ENCODE data around the gene GMPS. TPM values are rescaled to one million over a fixed set of nuclear protein-coding genes. Genes with fewer than 3 reads are reported as not detected.
"Not testable (repeated sequence)": the region's sequence is repeated elsewhere in the genome, so short reads cannot be mapped to it uniquely, and the experiment has no call there.

The GMPS gene
- polyA plus RNA-seq, 2 donors = 12.0 to 26.7 TPM

- peak within 1 kb of the TSS; percentile 91 to 97 for H3K27ac ChIP-seq (ENCODE audit: low read depth in 2 of 2, low read length in 1 of 2)
- H3K9me3 ChIP-seq (ENCODE audit: control insufficient read depth in 2 of 2, insufficient read depth in 1 of 2, low read depth in 1 of 2, low read length in 1 of 2) = no peaks in the 10 kb centered on the region
- H3K36me3 ChIP-seq (ENCODE audit: control insufficient read depth in 2 of 2, insufficient read depth in 2 of 2, low read length in 1 of 2) = no peaks in the 10 kb centered on the region
- H3K4me3 ChIP-seq (ENCODE audit: low read depth in 1 of 2, low read length in 2 of 2) = peak within 1 kb of the TSS; percentile 84 to 98
- WGBS, 2 donors = 0 to 1% methylated on average over 49 to 50 of the region's 50 CpGs
- H3K4me1 ChIP-seq (ENCODE audit: control insufficient read depth in 2 of 2, insufficient read depth in 2 of 2, low read length in 1 of 2) = peaks cover 0 to 3% of the 10 kb centered on the region in 2 donors
- H3K27me3 ChIP-seq (ENCODE audit: control insufficient read depth in 1 of 2, insufficient read depth in 2 of 2, low read length in 2 of 2) = no peaks in the 10 kb centered on the region
Observed at GRCh38 chr3:155854141-155854940, 16.1 kb upstream of the GMPS start, which contains the start of gene SLC33A1. Gene SLC33A1, minus strand, starts transcription at chr3:155854427. Its CDS starts 430 bp downstream, at chr3:155853997.

DNA sequence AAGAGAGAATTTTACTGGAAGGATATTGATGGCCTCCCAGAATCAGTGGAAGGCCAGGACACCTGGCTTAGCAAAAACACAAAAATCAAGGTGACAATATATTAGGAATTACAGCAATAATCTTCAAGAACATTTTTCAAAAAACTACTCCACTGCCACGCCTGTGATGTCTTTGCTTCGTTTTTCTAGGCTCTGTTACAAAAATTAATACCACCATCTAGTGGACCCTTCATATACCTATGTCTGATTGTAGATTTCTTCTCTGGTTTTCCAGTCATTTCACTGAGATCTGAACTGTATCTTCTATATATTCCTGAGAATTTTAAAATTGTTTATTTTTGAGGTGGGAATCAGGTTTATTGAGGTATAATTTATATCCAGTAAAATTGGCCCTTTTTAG lies 10.6 kb upstream of the GMPS start:
- no peak overlapping the region for H3K4me3 ChIP-seq (ENCODE audit: low read depth in 1 of 2, low read length in 2 of 2)
- H3K9me3 ChIP-seq (ENCODE audit: control insufficient read depth in 2 of 2, insufficient read depth in 1 of 2, low read depth in 1 of 2, low read length in 1 of 2) = no peaks in the 10 kb centered on the region
- no peak overlapping the region for H3K27ac ChIP-seq (ENCODE audit: low read depth in 2 of 2, low read length in 1 of 2)
- H3K36me3 ChIP-seq (ENCODE audit: control insufficient read depth in 2 of 2, insufficient read depth in 2 of 2, low read length in 1 of 2) = no peaks in the 10 kb centered on the region
- no peaks in the 10 kb centered on the region for H3K27me3 ChIP-seq (ENCODE audit: control insufficient read depth in 1 of 2, insufficient read depth in 2 of 2, low read length in 2 of 2)
- no peaks in the 10 kb centered on the region for H3K4me1 ChIP-seq (ENCODE audit: control insufficient read depth in 2 of 2, insufficient read depth in 2 of 2, low read length in 1 of 2)
- 9% methylated on average over 2 of the region's 2 CpGs for WGBS, 2 donors

- H3K9me3 ChIP-seq (ENCODE audit: control insufficient read depth in 2 of 2, insufficient read depth in 1 of 2, low read depth in 1 of 2, low read length in 1 of 2); H3K27me3 ChIP-seq (ENCODE audit: control insufficient read depth in 1 of 2, insufficient read depth in 2 of 2, low read length in 2 of 2); H3K36me3 ChIP-seq (ENCODE audit: control insufficient read depth in 2 of 2, insufficient read depth in 2 of 2, low read length in 1 of 2); H3K27ac ChIP-seq (ENCODE audit: low read depth in 2 of 2, low read length in 1 of 2); H3K4me1 ChIP-seq (ENCODE audit: control insufficient read depth in 2 of 2, insufficient read depth in 2 of 2, low read length in 1 of 2); H3K4me3 ChIP-seq (ENCODE audit: low read depth in 1 of 2, low read length in 2 of 2): not testable (repeated sequence)
- 78 to 90% methylated on average over 5 of the region's 5 CpGs for WGBS, 2 donors
Observed at GRCh38 chr3:155860424-155860823, 10.0 kb upstream of the GMPS start.

DNA sequence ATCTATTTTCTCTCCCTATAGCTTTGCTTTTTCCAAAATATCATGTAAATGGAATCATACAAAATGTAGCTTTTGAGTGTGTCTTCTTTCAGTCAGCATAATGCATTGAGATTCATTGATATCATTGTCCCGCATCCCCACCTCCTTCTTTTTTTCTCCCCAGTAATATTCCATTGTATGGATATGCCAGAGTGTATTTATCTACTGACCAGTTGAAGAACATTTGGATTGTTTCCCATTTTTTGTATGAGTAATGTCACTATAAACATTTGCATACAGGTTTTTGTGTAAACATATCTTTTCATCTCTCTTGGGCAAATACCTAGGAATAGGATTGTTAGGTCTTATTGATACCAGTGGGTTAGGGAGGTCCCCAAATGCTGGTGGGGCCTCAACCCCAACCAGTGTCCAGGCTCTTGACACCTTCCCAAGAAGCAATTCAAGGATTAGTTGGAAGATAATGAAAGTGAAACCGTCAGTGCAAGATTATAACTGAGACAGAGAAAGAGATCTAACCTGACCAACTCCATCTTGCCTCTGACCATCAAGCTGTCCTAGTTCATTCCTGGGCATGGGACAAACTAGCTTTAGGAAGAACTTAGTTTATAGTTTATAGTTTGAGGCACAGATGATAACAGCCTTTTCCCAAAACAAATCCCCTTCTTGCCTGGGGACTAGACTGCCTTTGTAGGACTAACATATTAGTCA lies 8.8 kb upstream of the GMPS start:
- Histone ChIP-seq H3K27ac (ENCODE audit: low read depth in 2 of 2, low read length in 1 of 2) (no peak overlapping the region), H3K27me3 (ENCODE audit: control insufficient read depth in 1 of 2, insufficient read depth in 2 of 2, low read length in 2 of 2) (no peaks in the 10 kb centered on the region), H3K4me1 (ENCODE audit: control insufficient read depth in 2 of 2, insufficient read depth in 2 of 2, low read length in 1 of 2) (no peaks in the 10 kb centered on the region), H3K4me3 (ENCODE audit: low read depth in 1 of 2, low read length in 2 of 2) (no peak overlapping the region), H3K9me3 (ENCODE audit: control insufficient read depth in 2 of 2, insufficient read depth in 1 of 2, low read depth in 1 of 2, low read length in 1 of 2) (no peaks in the 10 kb centered on the region), H3K36me3 (ENCODE audit: control insufficient read depth in 2 of 2, insufficient read depth in 2 of 2, low read length in 1 of 2) (no peaks in the 10 kb centered on the region)
- WGBS, 2 donors = 76 to 92% methylated on average over 2 of the region's 2 CpGs

GRCh38 chr3:155862290-155862982 lies 8.0 kb upstream of the GMPS start:
- not testable (repeated sequence) for H3K9me3 ChIP-seq (ENCODE audit: control insufficient read depth in 2 of 2, insufficient read depth in 1 of 2, low read depth in 1 of 2, low read length in 1 of 2); H3K36me3 ChIP-seq (ENCODE audit: control insufficient read depth in 2 of 2, insufficient read depth in 2 of 2, low read length in 1 of 2); H3K27ac ChIP-seq (ENCODE audit: low read depth in 2 of 2, low read length in 1 of 2); H3K4me1 ChIP-seq (ENCODE audit: control insufficient read depth in 2 of 2, insufficient read depth in 2 of 2, low read length in 1 of 2); H3K27me3 ChIP-seq (ENCODE audit: control insufficient read depth in 1 of 2, insufficient read depth in 2 of 2, low read length in 2 of 2); H3K4me3 ChIP-seq (ENCODE audit: low read depth in 1 of 2, low read length in 2 of 2)
- 78 to 82% methylated on average over 12 of the region's 12 CpGs for WGBS, 2 donors

DNA sequence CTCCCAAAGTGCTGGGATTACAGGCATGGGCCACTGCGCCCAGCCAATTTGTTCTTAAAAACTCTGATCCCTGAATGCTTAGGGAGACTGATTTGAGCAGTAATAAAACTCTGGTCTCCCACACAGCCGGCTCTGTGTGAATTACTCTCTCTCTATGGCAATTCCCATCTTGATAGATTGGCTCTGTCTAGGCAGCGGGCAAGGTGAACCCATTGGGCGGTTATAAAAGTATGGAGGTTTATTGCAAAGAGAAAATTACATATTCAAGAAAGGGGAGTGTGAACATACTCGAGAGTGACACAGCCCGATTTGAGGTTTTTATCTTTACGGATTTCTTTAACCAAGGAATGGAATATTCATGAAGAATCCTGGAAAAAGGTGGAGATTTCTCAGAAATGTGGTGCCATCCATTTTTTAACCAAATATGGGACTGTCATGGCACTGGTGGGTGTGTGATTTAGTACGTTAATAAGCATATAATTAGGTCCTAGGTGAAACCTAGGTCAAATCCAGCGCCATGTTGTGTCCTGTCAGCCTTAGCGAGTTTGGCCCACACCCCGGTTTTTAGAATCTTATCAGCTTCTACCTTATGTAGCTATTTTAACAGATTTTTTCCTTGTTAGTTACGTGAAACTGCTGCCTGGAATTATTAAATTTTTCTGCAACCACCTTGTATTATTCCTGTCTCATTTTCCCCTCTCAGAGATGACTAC lies 7.2 kb upstream of the GMPS start:
- Histone ChIP-seq H3K4me3 (ENCODE audit: low read depth in 1 of 2, low read length in 2 of 2) (no peak overlapping the region), H3K4me1 (ENCODE audit: control insufficient read depth in 2 of 2, insufficient read depth in 2 of 2, low read length in 1 of 2) (no peaks in the 10 kb centered on the region), H3K36me3 (ENCODE audit: control insufficient read depth in 2 of 2, insufficient read depth in 2 of 2, low read length in 1 of 2) (no peaks in the 10 kb centered on the region), H3K9me3 (ENCODE audit: control insufficient read depth in 2 of 2, insufficient read depth in 1 of 2, low read depth in 1 of 2, low read length in 1 of 2) (no peaks in the 10 kb centered on the region), H3K27ac (ENCODE audit: low read depth in 2 of 2, low read length in 1 of 2) (no peak overlapping the region), H3K27me3 (ENCODE audit: control insufficient read depth in 1 of 2, insufficient read depth in 2 of 2, low read length in 2 of 2) (no peaks in the 10 kb centered on the region)
- 81 to 90% methylated on average over 12 of the region's 12 CpGs for WGBS, 2 donors

DNA sequence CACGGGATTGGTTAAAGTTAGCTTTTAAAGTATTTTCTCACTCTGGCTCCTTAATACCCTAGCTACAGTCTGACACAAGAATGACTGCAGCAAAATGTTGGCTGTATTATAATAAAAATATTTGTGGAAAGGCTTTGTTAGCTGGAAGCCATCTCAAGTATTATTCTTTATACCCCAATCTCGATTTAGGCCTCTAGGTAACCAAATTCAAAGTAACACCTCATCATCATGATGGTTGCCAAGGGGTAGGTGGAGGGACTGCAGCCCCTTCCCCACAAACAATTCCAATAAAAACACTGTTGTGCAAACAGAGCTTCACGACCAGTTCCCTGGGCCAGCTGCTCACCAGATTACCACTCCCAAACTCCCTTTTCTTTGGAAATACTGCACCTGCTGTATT lies 759 bp upstream of the GMPS start:
- no peaks in the 10 kb centered on the region for H3K9me3 ChIP-seq (ENCODE audit: control insufficient read depth in 2 of 2, insufficient read depth in 1 of 2, low read depth in 1 of 2, low read length in 1 of 2)
- peak overlapping the region; percentile 96 for H3K27ac ChIP-seq (ENCODE audit: low read depth in 2 of 2, low read length in 1 of 2)
- no peaks in the 10 kb centered on the region for H3K36me3 ChIP-seq (ENCODE audit: control insufficient read depth in 2 of 2, insufficient read depth in 2 of 2, low read length in 1 of 2)
- WGBS, 2 donors = 27 to 33% methylated on average over 3 of the region's 3 CpGs
- no peaks in the 10 kb centered on the region for H3K27me3 ChIP-seq (ENCODE audit: control insufficient read depth in 1 of 2, insufficient read depth in 2 of 2, low read length in 2 of 2)
- H3K4me1 ChIP-seq (ENCODE audit: control insufficient read depth in 2 of 2, insufficient read depth in 2 of 2, low read length in 1 of 2) = no peaks in the 10 kb centered on the region
- H3K4me3 ChIP-seq (ENCODE audit: low read depth in 1 of 2, low read length in 2 of 2) = peak overlapping the region; percentile 46 to 54

GRCh38 chr3:155870945-155871745 lies 695 bp downstream of the GMPS start:
- H3K36me3 ChIP-seq (ENCODE audit: control insufficient read depth in 2 of 2, insufficient read depth in 2 of 2, low read length in 1 of 2) = no peaks in the 10 kb centered on the region
- H3K4me3 ChIP-seq (ENCODE audit: low read depth in 1 of 2, low read length in 2 of 2) = peak overlapping the region; percentile 80 to 98
- no peaks in the 10 kb centered on the region for H3K27me3 ChIP-seq (ENCODE audit: control insufficient read depth in 1 of 2, insufficient read depth in 2 of 2, low read length in 2 of 2)
- peak overlapping the region; percentile 92 to 95 for H3K27ac ChIP-seq (ENCODE audit: low read depth in 2 of 2, low read length in 1 of 2)
- no peaks in the 10 kb centered on the region for H3K4me1 ChIP-seq (ENCODE audit: control insufficient read depth in 2 of 2, insufficient read depth in 2 of 2, low read length in 1 of 2)
- WGBS, 2 donors = 0% methylated on average over 69 to 85 of the region's 85 CpGs
- H3K9me3 ChIP-seq (ENCODE audit: control insufficient read depth in 2 of 2, insufficient read depth in 1 of 2, low read depth in 1 of 2, low read length in 1 of 2) = no peaks in the 10 kb centered on the region
